ENCODE data around the gene ZNF148. TPM values are rescaled to one million over a fixed set of nuclear protein-coding genes. Genes with fewer than 3 reads are reported as not detected.

The ZNF148 gene
- polyA plus RNA-seq, 1 donor, result 22.9 TPM

DNA sequence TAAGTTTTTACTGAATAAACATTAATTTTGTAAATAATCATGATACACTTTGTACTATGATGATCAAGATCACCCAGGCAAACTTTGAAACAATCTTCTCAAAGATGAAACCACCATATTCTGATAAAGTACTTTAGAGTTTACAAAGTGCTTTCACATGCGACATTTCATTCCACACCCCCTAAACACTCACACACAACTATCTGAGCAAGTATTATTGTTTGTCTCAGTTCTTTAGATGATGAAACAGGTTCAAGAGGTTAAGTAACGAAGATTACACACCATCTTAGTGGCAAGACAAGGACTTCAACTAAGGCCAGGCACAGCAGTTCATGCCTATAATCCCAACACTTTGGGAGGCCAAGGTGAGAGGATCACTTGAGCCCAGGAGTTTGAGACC, 37.6 kb downstream of the ZNF148 start:
- no CpG with 5 or more reads among the region's 2 CpGs for WGBS (ENCODE audit: insufficient coverage, low lambda C conversion rate)
- H3K27ac ChIP-seq (ENCODE audit: low read length), result no peak overlapping the region
- H3K9me3 ChIP-seq (ENCODE audit: control insufficient read depth, low read depth, low read length), result peaks cover 12% of the 10 kb centered on the region
- no peaks in the 10 kb centered on the region for H3K36me3 ChIP-seq (ENCODE audit: control insufficient read depth, insufficient read depth, low read length)
- H3K4me3 ChIP-seq (ENCODE audit: low read length), result no peak overlapping the region
- no peaks in the 10 kb centered on the region for H3K27me3 ChIP-seq (ENCODE audit: control insufficient read depth, insufficient read depth, low read length)
- no peak for DNase-seq
- no peaks in the 10 kb centered on the region for H3K4me1 ChIP-seq (ENCODE audit: control insufficient read depth, insufficient read depth, low read length)

DNA sequence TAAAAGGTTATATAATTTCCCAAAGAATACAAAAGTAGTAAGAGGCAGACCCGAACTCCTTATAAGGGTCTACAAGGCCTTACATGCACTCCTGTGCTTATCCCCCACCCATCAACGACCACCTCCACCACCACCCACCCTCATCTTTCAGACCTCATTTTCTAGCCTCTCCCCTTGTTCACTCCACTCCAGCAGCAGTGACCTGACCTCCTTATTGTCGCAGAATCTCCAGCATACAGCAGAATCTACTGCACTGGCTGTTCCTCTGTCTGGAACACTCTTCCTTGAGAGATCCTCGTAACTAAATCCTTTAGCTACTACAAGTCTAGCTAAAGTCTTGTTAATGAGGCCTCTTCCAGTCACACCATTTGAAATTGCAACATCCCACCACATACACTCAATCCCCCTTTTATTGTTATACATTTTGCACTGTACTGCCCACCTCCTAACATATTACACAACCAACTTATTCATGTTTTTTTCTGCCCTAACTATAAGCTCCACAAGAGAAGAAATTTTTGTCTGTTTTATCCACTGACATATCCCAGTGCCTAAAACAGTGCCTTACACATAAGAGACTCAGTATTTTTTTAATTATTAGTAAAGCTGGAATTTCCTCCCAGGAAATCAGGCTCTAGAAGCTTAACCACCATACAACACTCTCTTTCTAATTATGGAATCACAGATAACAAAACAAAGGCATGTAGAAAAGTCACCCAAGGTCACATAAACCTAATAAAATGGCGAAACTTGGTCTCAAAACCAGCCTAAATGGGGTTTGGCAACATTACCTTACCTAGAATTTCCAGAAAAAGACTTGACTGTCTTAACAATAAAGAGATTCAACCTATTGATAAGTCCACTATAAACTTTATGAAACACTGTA, 40.2 kb downstream of the ZNF148 start:
- Histone ChIP-seq H3K27me3 (ENCODE audit: control insufficient read depth, insufficient read depth, low read length) (no peaks in the 10 kb centered on the region), H3K4me1 (ENCODE audit: control insufficient read depth, insufficient read depth, low read length) (no peaks in the 10 kb centered on the region), H3K4me3 (ENCODE audit: low read length) (no peak overlapping the region), H3K9me3 (ENCODE audit: control insufficient read depth, low read depth, low read length) (no peaks in the 10 kb centered on the region), H3K27ac (ENCODE audit: low read length) (no peak overlapping the region), H3K36me3 (ENCODE audit: control insufficient read depth, insufficient read depth, low read length) (peaks cover 5% of the 10 kb centered on the region)
- DNase-seq, result no peak
- 100% methylated on average over 3 of the region's 5 CpGs for WGBS (ENCODE audit: insufficient coverage, low lambda C conversion rate)

DNA sequence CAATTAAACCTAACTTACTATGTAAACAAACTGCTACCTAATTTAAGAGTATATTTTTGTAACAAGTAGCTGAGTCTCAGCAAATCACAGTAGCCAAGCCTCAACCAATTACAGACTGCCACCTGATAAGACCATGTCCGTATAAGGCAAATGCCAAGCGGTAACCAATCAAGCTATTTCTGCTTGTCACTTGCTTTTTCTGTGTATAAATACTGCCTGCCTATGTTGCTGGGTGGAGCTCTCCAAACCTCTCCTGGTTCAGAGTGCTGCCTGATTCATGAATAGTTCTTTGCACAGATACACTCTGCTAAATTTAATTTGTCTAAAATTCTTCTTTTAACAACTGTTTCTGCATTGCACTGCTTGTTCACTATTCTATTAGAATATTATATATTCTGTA, 42.6 kb downstream of the ZNF148 start:
- no peak for DNase-seq
- Histone ChIP-seq H3K36me3 (ENCODE audit: control insufficient read depth, insufficient read depth, low read length) (peaks cover 7% of the 10 kb centered on the region), H3K27me3 (ENCODE audit: control insufficient read depth, insufficient read depth, low read length) (no peaks in the 10 kb centered on the region), H3K4me1 (ENCODE audit: control insufficient read depth, insufficient read depth, low read length) (no peaks in the 10 kb centered on the region), H3K27ac (ENCODE audit: low read length) (no peak overlapping the region), H3K4me3 (ENCODE audit: low read length) (no peak overlapping the region), H3K9me3 (ENCODE audit: control insufficient read depth, low read depth, low read length) (no peaks in the 10 kb centered on the region)
- no CpG with 5 or more reads among the region's 2 CpGs for WGBS (ENCODE audit: insufficient coverage, low lambda C conversion rate)

DNA sequence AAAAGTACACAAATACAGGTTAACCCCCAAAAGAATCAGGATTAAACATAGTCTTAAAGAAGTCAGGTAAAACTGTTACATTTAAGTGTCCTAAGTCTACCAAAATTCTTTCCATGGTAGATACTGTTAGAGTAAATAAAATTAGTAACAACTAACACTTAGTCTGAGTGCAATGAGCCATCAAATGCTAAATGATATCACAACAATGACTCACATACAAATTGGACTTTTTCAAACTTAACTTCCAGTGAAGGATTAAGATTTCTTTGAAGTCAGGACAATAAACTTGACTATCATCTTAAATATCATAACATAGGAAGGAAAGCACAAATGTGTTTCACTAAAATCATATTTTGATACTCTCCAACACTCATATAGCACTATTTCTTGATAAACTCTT, 43.9 kb downstream of the ZNF148 start:
- Histone ChIP-seq H3K4me1 (ENCODE audit: control insufficient read depth, insufficient read depth, low read length) (no peaks in the 10 kb centered on the region), H3K27me3 (ENCODE audit: control insufficient read depth, insufficient read depth, low read length) (no peaks in the 10 kb centered on the region)

DNA sequence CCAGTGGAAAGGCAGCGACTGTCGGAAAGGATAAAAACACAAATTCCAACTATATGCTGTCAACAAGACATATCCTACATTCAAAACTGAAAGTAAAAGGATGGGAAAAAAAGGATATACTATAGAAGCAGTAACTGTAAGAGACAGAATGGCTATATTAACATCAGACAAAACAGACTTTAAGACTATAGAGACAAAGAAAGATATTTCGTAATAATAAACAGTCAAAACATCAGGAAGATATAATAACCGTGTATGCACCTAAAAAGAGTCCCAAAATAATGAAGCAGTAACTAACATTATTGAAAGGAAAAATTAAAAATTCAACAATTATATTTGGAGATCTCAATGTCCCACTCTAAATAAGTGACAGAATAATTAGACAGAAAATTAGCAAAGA, 48.2 kb downstream of the ZNF148 start:
- Histone ChIP-seq H3K9me3 (ENCODE audit: control insufficient read depth, low read depth, low read length) (peaks cover 9% of the 10 kb centered on the region), H3K27me3 (ENCODE audit: control insufficient read depth, insufficient read depth, low read length) (no peaks in the 10 kb centered on the region), H3K4me3 (ENCODE audit: low read length) (no peak overlapping the region), H3K27ac (ENCODE audit: low read length) (no peak overlapping the region), H3K36me3 (ENCODE audit: control insufficient read depth, insufficient read depth, low read length) (peaks cover 18% of the 10 kb centered on the region), H3K4me1 (ENCODE audit: control insufficient read depth, insufficient read depth, low read length) (no peaks in the 10 kb centered on the region)
- no peak for DNase-seq
- WGBS (ENCODE audit: insufficient coverage, low lambda C conversion rate), result 80% methylated on average over 4 of the region's 4 CpGs

More for the DNA sequence above, 43.9 kb downstream of the ZNF148 start:
- Histone ChIP-seq H3K9me3 (ENCODE audit: control insufficient read depth, low read depth, low read length) (no peaks in the 10 kb centered on the region), H3K27ac (ENCODE audit: low read length) (no peak overlapping the region), H3K36me3 (ENCODE audit: control insufficient read depth, insufficient read depth, low read length) (peaks cover 13% of the 10 kb centered on the region), H3K4me3 (ENCODE audit: low read length) (no peak overlapping the region)
- DNase-seq, result no peak

DNA sequence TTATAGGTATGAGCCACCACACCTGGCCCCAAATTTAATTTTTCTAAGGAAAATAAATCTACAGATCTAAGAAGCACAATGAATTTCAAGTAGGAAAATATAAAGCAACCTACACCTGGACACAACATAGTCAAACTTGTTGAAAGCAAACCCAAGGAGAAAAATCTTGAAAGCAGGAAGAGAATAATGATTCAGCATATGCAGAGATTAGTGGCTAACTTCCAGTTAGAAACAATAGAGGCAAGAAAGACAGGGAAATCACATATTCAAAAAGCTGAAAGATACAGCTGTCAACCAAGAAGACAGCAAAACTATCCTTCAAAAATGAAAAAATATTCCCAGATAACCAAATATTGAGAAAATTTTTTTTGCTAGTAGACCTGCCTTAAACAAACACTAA, 49.4 kb downstream of the ZNF148 start:
- Histone ChIP-seq H3K27me3 (ENCODE audit: control insufficient read depth, insufficient read depth, low read length) (no peaks in the 10 kb centered on the region), H3K27ac (ENCODE audit: low read length) (no peak overlapping the region), H3K9me3 (ENCODE audit: control insufficient read depth, low read depth, low read length) (peaks cover 9% of the 10 kb centered on the region), H3K4me3 (ENCODE audit: low read length) (no peak overlapping the region), H3K36me3 (ENCODE audit: control insufficient read depth, insufficient read depth, low read length) (peaks cover 18% of the 10 kb centered on the region), H3K4me1 (ENCODE audit: control insufficient read depth, insufficient read depth, low read length) (no peaks in the 10 kb centered on the region)
- no peak for DNase-seq

DNA sequence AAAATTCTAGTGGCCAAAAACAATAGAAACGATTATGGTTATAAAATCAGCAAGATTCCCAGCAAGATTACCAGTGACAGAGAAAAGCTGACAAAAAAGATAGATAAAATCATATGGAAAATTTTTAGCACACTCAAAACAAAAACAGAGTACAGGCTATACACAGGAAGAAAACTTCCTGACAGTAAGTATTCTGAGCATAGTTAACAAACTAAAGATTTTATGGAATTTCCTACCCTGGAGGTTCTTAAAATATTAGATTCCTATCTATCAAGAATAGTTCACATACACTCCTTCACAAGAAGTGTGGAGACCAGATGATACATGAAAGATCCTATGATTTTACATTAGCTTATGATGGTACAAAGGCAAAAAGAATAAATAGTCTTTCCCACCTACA, 50.8 kb downstream of the ZNF148 start:
- Histone ChIP-seq H3K9me3 (ENCODE audit: control insufficient read depth, low read depth, low read length) (peaks cover 9% of the 10 kb centered on the region), H3K36me3 (ENCODE audit: control insufficient read depth, insufficient read depth, low read length) (peaks cover 16% of the 10 kb centered on the region), H3K27ac (ENCODE audit: low read length) (no peak overlapping the region), H3K27me3 (ENCODE audit: control insufficient read depth, insufficient read depth, low read length) (no peaks in the 10 kb centered on the region), H3K4me3 (ENCODE audit: low read length) (no peak overlapping the region), H3K4me1 (ENCODE audit: control insufficient read depth, insufficient read depth, low read length) (no peaks in the 10 kb centered on the region)
- DNase-seq, result no peak
- WGBS (ENCODE audit: insufficient coverage, low lambda C conversion rate), result 86% methylated on average over 1 of the region's 1 CpG

DNA sequence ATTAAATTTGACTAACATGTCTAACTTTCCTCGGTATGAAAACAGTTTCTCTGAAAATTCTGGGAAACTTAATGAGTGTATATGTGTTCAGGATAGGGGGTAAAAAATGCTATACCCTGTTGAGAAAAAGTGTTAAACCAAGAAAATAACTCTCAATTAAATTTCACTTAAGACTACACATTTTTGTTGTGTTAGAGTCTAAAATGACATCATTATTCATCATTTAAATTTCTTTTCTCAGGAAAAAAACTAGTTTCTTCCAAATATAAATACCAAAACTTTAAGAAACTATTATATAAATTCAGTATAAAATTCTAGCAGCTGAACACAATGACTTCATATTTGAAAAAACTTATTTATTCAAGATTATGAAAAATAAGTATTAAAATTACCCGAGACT, 52.2 kb downstream of the ZNF148 start:
- Histone ChIP-seq H3K4me1 (ENCODE audit: control insufficient read depth, insufficient read depth, low read length) (no peaks in the 10 kb centered on the region), H3K4me3 (ENCODE audit: low read length) (no peak overlapping the region), H3K9me3 (ENCODE audit: control insufficient read depth, low read depth, low read length) (peaks cover 9% of the 10 kb centered on the region), H3K27me3 (ENCODE audit: control insufficient read depth, insufficient read depth, low read length) (no peaks in the 10 kb centered on the region), H3K27ac (ENCODE audit: low read length) (no peak overlapping the region), H3K36me3 (ENCODE audit: control insufficient read depth, insufficient read depth, low read length) (peaks cover 20% of the 10 kb centered on the region)
- no peak for DNase-seq
- WGBS (ENCODE audit: insufficient coverage, low lambda C conversion rate), result 100% methylated on average over 1 of the region's 2 CpGs

DNA sequence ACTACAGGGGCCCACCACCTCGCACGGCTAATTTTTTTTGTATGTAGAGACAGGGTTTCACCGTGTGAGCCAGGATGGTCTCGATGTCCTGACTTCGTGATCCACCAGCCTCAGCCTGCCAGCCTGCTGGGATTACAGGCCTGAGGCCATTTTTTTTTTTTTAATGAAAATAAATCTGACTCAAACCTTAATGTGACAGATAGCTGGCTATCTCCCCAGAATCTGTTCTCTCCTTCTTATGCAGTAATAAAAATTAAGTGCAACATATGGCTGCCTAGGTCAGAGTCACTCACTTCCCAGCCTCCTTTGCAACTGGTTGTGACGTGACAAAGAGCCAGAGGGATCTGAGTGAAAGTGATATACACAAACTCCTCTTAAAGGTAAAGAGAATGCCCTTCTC, 53.0 kb downstream of the ZNF148 start:
- Histone ChIP-seq H3K27me3 (ENCODE audit: control insufficient read depth, insufficient read depth, low read length) (no peaks in the 10 kb centered on the region), H3K27ac (ENCODE audit: low read length) (no peak overlapping the region), H3K4me3 (ENCODE audit: low read length) (no peak overlapping the region), H3K9me3 (ENCODE audit: control insufficient read depth, low read depth, low read length) (peaks cover 9% of the 10 kb centered on the region), H3K36me3 (ENCODE audit: control insufficient read depth, insufficient read depth, low read length) (peaks cover 16% of the 10 kb centered on the region), H3K4me1 (ENCODE audit: control insufficient read depth, insufficient read depth, low read length) (no peaks in the 10 kb centered on the region)
- WGBS (ENCODE audit: insufficient coverage, low lambda C conversion rate), result 100% methylated on average over 1 of the region's 6 CpGs
- DNase-seq, result no peak

DNA sequence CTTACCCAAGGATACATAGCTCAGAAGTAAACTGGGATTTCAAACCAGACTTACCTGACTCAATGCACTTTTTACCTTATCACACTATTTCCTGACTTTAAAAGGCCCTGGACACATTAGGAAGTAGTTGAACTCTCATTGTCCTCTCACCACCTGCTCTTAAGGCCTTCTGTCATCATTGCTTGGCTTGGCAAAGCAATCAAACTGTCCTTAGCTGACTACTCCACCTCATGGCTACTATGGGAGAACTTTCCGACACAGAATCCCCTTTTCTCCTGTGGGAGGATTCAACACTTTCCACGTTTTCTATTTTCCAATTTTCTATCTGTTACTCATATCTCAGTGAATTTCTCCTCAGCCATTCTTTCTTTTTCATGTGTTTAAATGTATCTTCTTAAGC, 55.4 kb downstream of the ZNF148 start:
- no peak for DNase-seq
- no peak overlapping the region for H3K4me3 ChIP-seq (ENCODE audit: low read length)
- H3K27me3 ChIP-seq (ENCODE audit: control insufficient read depth, insufficient read depth, low read length), result no peaks in the 10 kb centered on the region
- no peaks in the 10 kb centered on the region for H3K4me1 ChIP-seq (ENCODE audit: control insufficient read depth, insufficient read depth, low read length)
- peaks cover 2% of the 10 kb centered on the region for H3K9me3 ChIP-seq (ENCODE audit: control insufficient read depth, low read depth, low read length)
- peaks cover 15% of the 10 kb centered on the region for H3K36me3 ChIP-seq (ENCODE audit: control insufficient read depth, insufficient read depth, low read length)
- no peak overlapping the region for H3K27ac ChIP-seq (ENCODE audit: low read length)
- WGBS (ENCODE audit: insufficient coverage, low lambda C conversion rate), result 96% methylated on average over 2 of the region's 2 CpGs

DNA sequence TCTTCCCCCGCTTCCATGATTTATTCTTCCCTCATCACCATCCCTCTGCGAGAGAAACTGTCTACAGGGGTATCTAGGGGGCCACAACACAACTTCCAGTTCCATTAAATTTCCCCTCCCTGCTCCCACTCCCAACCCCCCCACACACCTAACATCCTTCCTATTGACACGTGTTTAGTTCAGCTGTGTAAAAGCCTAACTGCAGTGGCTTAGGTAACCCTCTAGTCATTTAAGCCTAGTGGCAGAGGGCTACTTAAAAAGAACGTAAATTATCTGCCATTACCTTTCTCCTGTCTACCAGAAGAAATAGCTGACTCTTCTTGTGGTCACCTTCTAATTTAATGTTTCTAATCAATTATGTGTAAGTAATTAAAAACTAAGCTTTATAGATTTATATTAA, 56.3 kb downstream of the ZNF148 start:
- no peaks in the 10 kb centered on the region for H3K4me1 ChIP-seq (ENCODE audit: control insufficient read depth, insufficient read depth, low read length)
- no peak overlapping the region for H3K4me3 ChIP-seq (ENCODE audit: low read length)
- DNase-seq, result no peak
- WGBS (ENCODE audit: insufficient coverage, low lambda C conversion rate), result 100% methylated on average over 3 of the region's 4 CpGs
- H3K36me3 ChIP-seq (ENCODE audit: control insufficient read depth, insufficient read depth, low read length), result peaks cover 17% of the 10 kb centered on the region
- H3K9me3 ChIP-seq (ENCODE audit: control insufficient read depth, low read depth, low read length), result no peaks in the 10 kb centered on the region
- H3K27me3 ChIP-seq (ENCODE audit: control insufficient read depth, insufficient read depth, low read length), result no peaks in the 10 kb centered on the region
- H3K27ac ChIP-seq (ENCODE audit: low read length), result no peak overlapping the region

All from large intestine (tissue), 3 donors.